Measurements from ENCODE around the gene AGAP1. TPM values are rescaled to one million over a fixed set of nuclear protein-coding genes. Genes with fewer than 3 reads are reported as not detected.

The AGAP1 gene
- total and polyA plus RNA-seq, 9 donors = 5.7 to 32.2 (median 20.2) TPM

DNA sequence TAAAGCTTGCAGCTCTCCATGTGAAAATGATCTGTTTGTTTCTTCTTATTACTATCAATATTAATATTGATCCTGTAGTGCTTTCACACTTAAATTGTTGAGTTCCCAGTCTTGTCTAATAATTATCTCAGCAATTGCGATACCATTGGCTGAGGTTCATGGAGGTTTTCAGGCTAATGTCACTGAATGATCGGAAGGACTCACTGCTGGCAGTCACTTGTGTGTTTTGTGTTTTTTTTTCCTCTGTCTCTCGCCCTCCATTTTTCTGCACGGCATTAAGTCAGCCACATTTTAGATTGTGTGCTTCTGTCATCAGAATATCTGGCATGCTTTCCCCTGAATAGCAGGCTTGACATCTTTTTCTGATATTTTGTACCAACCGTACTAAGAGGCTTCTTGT, 43.7 kb downstream of the AGAP1 start:
- WGBS, 3 donors = 81 to 85% (median 84%) methylated on average over 5 of the region's 5 CpGs
- H3K36me3 ChIP-seq = no peaks in the 10 kb centered on the region
- H3K9me3 ChIP-seq = no peaks in the 10 kb centered on the region
- intact Hi-C loops (cut with DNase I) = no loop called here
- TF ChIP-seq EP300 (IDR thresholded peaks at IDR 0.05) = no peak
- TF ChIP-seq POLR2A (IDR thresholded peaks at IDR 0.05) = no peak
- TF ChIP-seq, protein P1, sequence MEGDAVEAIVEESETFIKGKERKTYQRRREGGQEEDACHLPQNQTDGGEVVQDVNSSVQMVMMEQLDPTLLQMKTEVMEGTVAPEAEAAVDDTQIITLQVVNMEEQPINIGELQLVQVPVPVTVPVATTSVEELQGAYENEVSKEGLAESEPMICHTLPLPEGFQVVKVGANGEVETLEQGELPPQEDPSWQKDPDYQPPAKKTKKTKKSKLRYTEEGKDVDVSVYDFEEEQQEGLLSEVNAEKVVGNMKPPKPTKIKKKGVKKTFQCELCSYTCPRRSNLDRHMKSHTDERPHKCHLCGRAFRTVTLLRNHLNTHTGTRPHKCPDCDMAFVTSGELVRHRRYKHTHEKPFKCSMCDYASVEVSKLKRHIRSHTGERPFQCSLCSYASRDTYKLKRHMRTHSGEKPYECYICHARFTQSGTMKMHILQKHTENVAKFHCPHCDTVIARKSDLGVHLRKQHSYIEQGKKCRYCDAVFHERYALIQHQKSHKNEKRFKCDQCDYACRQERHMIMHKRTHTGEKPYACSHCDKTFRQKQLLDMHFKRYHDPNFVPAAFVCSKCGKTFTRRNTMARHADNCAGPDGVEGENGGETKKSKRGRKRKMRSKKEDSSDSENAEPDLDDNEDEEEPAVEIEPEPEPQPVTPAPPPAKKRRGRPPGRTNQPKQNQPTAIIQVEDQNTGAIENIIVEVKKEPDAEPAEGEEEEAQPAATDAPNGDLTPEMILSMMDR (IDR thresholded peaks at IDR 0.05) = no peak
- no peak for DNase-seq
- H3K27ac ChIP-seq = no peak overlapping the region
- H3K27me3 ChIP-seq = no peaks in the 10 kb centered on the region
- peaks cover 5% of the 10 kb centered on the region for H3K4me1 ChIP-seq (ENCODE audit: insufficient read depth)
- no peak overlapping the region for H3K4me3 ChIP-seq

DNA sequence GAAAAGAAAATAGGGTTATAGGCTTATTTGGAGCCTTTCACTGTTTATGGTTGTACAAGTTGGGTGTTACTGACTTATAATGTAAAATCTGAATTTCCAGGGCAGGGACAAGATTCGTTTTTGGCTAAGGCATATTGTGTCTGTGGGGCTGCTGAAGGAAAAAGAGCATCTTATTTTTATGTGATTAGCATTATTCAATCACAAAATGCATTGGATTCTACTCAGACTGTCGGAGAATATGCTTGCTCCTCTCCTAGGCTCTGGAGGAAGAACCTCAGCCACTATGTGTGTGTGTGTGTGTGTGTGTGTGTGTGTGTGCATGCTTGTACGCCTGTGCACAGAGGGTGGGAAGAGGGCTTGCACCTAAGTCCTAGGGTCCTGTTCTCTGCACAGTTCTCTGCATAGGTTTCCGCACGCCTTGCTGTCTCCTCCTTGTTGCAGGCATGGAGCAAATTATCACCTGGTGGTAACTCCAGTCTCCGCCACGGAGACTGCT, 44.3 kb downstream of the AGAP1 start:
- Histone ChIP-seq H3K36me3 (no peaks in the 10 kb centered on the region), H3K4me3 (no peak overlapping the region), H3K27ac (no peak overlapping the region), H3K4me1 (ENCODE audit: insufficient read depth) (peaks cover 5% of the 10 kb centered on the region), H3K27me3 (no peaks in the 10 kb centered on the region), H3K9me3 (no peaks in the 10 kb centered on the region)
- DNase-seq = peak in 1 of 5 donors; percentile 3
- WGBS, 3 donors = 77 to 86% (median 79%) methylated on average over 7 of the region's 7 CpGs
- intact Hi-C loops (cut with DNase I) = no loop called here
- TF ChIP-seq POLR2A (IDR thresholded peaks at IDR 0.05) (no peak), EP300 (IDR thresholded peaks at IDR 0.05) (no peak)
- TF ChIP-seq, protein P1 (IDR thresholded peaks at IDR 0.05) = no peak

DNA sequence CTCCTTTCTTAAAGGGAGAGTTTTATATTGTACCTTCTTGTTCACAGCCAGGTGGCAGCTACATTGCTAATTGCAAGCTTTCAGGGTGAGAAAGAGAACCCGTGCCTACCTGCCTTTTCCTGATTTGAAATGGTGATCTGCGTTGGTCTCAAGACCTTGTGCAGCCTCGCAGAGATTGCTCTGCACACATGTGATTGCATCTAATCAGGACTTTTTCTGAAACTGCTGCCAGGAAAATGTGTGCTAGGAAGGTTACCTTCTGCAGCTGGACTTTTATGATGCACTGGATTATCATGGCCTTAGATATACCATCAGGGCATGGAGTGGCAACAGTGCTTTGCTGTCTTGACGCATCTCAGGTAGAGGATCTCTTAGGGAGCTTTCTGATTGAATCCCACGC, 45.1 kb downstream of the AGAP1 start:
- no peak for TF ChIP-seq EP300 (IDR thresholded peaks at IDR 0.05)
- TF ChIP-seq POLR2A (IDR thresholded peaks at IDR 0.05) = no peak
- TF ChIP-seq, protein P1 (IDR thresholded peaks at IDR 0.05) = no peak
- Histone ChIP-seq H3K4me3 (no peak overlapping the region), H3K27ac (no peak overlapping the region), H3K9me3 (no peaks in the 10 kb centered on the region), H3K4me1 (ENCODE audit: insufficient read depth) (peaks cover 2% of the 10 kb centered on the region), H3K36me3 (no peaks in the 10 kb centered on the region), H3K27me3 (no peaks in the 10 kb centered on the region)
- DNase-seq = peak in 1 of 5 donors; percentile 1
- intact Hi-C loops (cut with DNase I) = no loop called here
- WGBS, 3 donors = 79 to 87% (median 82%) methylated on average over 5 of the region's 5 CpGs

DNA sequence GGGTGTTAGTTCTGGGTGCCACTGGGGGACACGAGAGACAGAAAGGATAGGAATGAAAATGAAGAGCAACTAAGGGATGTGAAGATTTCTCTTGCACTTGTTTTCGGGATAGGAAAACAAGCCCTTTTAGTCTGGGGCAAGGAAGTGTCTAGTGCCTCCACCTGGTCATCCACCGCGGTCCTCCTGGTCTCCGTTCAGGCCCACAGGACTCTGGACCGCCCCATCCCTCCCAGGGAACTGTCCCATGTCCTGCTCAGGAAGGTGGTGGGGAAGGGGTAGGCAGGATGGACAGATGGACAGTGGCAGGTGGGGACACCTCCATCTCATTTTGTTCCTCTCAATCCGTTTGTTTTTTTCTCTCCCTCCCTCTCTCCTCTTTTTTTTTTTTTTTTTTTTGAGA, 45.9 kb downstream of the AGAP1 start:
- H3K36me3 ChIP-seq = no peaks in the 10 kb centered on the region
- no peaks in the 10 kb centered on the region for H3K27me3 ChIP-seq
- 89 to 91% (median 91%) methylated on average over 7 of the region's 7 CpGs for WGBS, 3 donors
- H3K4me3 ChIP-seq = no peak overlapping the region
- TF ChIP-seq EP300 (IDR thresholded peaks at IDR 0.05) = no peak
- TF ChIP-seq POLR2A (IDR thresholded peaks at IDR 0.05) = no peak
- TF ChIP-seq, protein P1 (IDR thresholded peaks at IDR 0.05) = no peak
- H3K9me3 ChIP-seq = no peaks in the 10 kb centered on the region
- H3K27ac ChIP-seq = no peak overlapping the region
- H3K4me1 ChIP-seq (ENCODE audit: insufficient read depth) = peaks cover 2% of the 10 kb centered on the region
- DNase-seq = peak in 1 of 5 donors; percentile 19
- intact Hi-C loops (cut with DNase I) = no loop called here
